Stomach smooth muscle (tissue), 2 donors: ENCODE results near the gene PRICKLE2.

Experiments
- H3K27ac ChIP-seq: one replicate; pipeline ENCODE4 v1.7.0; 2013; ENCODE audit warnings: mild to moderate bottlenecking, low read length, inconsistent platforms
- H3K27me3 ChIP-seq, 2 donors: one replicate each; pipeline ENCODE4 v1.7.0; 2013; ENCODE audit warnings: low read length in 2 of 2; ENCODE audit not compliant: insufficient read depth in 2 of 2, control insufficient read depth in 1 of 2
- H3K36me3 ChIP-seq, 2 donors: one replicate each; pipeline ENCODE4 v1.7.0; 2013; ENCODE audit warnings: low read length in 2 of 2; ENCODE audit not compliant: control insufficient read depth in 2 of 2, insufficient read depth in 2 of 2
- H3K4me1 ChIP-seq: one replicate; pipeline ENCODE4 v1.7.0; 2013; ENCODE audit warnings: low read length; ENCODE audit not compliant: control insufficient read depth, insufficient read depth
- H3K4me3 ChIP-seq, 2 donors: one replicate each; pipeline ENCODE4 v1.7.0; 2013; ENCODE audit warnings: low read length in 2 of 2
- H3K9ac ChIP-seq, 2 donors: one replicate each; pipeline ENCODE4 v1.7.0; 2013; ENCODE audit warnings: low read length in 2 of 2, mild to moderate bottlenecking in 1 of 2
- H3K9me3 ChIP-seq, 2 donors: one replicate each; pipeline ENCODE4 v1.7.0; 2013; ENCODE audit warnings: low read length in 2 of 2; ENCODE audit not compliant: control insufficient read depth in 2 of 2
- donor health status: healthy.
- donor health status: Pancreatic carcinoma.

Gene PRICKLE2

DNA sequence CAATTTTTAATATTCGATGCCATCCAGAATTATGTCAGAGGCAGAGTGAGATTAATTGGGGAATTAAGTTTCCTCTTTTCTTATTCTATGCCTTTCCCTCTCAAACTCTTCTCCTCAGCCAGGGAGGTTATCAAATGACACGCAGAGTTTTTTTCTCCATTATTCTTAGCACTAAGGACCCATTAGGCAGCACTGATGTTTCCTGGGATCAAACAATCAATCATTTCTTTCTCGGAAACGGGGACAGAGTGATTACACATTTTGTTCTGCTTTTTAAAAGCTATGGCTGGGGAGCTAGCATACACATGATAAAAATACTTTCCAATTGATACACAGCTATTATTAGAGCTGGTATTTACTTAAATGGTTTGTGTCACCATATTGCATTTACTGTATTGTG, 166.7 kb downstream of the PRICKLE2 start:
- H3K36me3 ChIP-seq, result no peaks in the 10 kb centered on the region
- no peaks in the 10 kb centered on the region for H3K27me3 ChIP-seq
- no peak overlapping the region for H3K9ac ChIP-seq
- H3K4me1 ChIP-seq, result no peaks in the 10 kb centered on the region
- H3K9me3 ChIP-seq, result no peaks in the 10 kb centered on the region
- no peak overlapping the region for H3K27ac ChIP-seq
- no peak overlapping the region for H3K4me3 ChIP-seq

DNA sequence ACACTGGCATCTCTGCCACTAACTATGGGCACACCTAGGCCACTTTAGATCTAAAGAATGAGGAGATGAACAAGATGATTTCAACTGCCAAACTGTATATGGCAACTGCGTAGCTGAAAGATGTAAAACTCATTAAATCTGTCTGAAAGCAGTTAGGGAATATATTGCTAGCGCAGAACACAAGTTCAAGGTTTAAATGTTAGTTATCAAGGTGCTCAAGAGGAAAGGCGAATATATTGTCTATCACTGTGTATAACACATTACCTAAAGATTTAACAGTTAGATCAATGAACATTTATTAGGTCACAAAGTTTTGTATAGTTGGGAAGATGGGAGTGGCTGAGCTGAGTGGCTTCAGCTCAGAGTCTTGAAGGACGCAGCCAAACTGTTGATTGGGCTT, 168.0 kb downstream of the PRICKLE2 start:
- Histone ChIP-seq H3K27me3 (no peaks in the 10 kb centered on the region), H3K9ac (no peak overlapping the region), H3K4me1 (no peaks in the 10 kb centered on the region), H3K27ac (no peak overlapping the region), H3K36me3 (no peaks in the 10 kb centered on the region), H3K4me3 (no peak overlapping the region), H3K9me3 (no peaks in the 10 kb centered on the region)

DNA sequence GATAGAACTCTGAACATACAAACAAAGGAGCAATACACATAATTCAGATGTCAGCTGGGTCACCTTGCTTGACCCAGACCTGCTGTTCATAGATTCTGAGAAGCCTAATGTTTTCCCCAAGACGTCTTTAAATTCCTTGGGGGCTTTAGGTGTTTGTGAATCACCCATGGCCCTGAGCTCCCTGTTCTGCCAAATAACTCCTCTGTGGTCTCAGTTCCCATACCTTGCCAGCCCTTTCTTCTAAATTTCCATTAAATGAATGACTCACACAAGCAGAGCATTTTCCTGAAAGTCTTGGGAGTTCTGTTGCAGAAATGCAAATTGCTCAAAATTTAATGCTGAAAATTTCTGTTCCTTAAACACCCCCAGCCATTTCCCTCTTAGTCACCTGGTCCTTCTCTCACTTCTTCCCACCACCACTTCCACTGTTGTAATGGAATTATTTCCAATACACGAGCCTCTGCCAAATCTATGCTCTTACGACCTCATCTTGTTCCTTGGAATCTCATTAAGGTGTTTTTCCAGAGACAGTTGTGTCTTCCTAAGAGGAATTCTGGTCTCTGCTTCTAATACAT, 168.6 kb downstream of the PRICKLE2 start:
- no peaks in the 10 kb centered on the region for H3K9me3 ChIP-seq
- no peaks in the 10 kb centered on the region for H3K36me3 ChIP-seq
- no peaks in the 10 kb centered on the region for H3K27me3 ChIP-seq
- no peak overlapping the region for H3K27ac ChIP-seq
- H3K4me3 ChIP-seq, result no peak overlapping the region
- no peak overlapping the region for H3K9ac ChIP-seq
- no peaks in the 10 kb centered on the region for H3K4me1 ChIP-seq

DNA sequence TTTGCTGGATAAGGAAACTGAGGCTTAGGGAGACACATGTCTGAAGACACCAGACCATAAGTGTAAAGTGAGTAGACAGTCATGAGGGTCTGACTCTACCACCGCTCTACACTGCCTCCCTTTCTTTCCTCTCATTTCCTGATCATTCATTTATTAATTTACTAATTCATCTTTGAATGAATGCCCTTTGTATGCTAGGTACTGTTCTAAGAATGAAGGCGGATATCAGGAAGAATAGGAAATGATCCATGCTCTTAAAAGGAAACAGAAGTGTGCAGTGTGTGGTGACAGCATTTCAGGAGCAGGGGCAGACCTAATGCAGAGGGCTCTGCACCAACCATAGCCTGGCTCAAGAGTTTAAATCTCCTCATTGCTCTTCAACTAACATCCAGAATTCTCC, 170.2 kb downstream of the PRICKLE2 start:
- no peaks in the 10 kb centered on the region for H3K4me1 ChIP-seq
- H3K9me3 ChIP-seq, result no peaks in the 10 kb centered on the region
- H3K9ac ChIP-seq, result no peak overlapping the region
- H3K27ac ChIP-seq, result no peak overlapping the region
- H3K27me3 ChIP-seq, result no peaks in the 10 kb centered on the region
- no peak overlapping the region for H3K4me3 ChIP-seq
- no peaks in the 10 kb centered on the region for H3K36me3 ChIP-seq

DNA sequence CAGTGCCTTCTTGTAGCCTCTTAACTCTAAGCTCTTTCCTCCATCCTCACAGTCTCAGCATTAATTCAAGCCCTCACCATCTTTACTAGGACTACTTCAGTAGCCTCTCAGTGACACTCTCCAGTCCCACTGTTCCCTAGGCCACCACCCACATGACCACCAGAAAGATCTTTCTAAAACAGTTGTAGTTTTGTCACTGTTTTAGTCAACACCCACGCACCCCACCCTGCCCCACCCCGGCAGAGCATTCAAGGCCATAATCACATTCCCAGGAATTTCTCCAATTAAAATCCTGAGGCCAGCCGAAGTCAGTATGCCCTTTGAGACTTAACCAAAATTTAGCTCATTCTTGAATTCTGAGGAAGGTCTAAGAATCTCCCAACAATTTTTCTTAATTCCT, 170.8 kb downstream of the PRICKLE2 start:
- Histone ChIP-seq H3K9me3 (no peaks in the 10 kb centered on the region), H3K27me3 (no peaks in the 10 kb centered on the region), H3K27ac (no peak overlapping the region), H3K9ac (no peak overlapping the region), H3K4me3 (no peak overlapping the region), H3K36me3 (no peaks in the 10 kb centered on the region), H3K4me1 (no peaks in the 10 kb centered on the region)

DNA sequence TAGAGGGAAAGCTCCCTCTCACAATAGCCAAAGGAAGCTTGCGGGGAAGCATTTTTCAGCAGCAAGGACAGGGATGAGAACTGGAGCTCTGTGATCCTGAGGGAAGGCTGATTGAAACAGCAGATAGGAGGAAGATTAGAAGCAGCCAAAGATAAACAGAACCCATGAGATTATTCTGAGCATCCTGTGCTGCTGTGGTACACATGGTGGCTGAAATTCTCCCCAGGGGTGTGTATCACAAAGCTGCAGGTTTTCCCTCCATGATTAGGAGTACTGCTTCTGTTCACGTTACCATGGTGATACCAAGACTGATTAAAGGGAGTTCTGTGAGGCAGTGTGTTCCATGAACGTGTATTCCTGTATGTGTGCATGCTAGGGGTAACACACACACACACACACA, 171.7 kb downstream of the PRICKLE2 start:
- Histone ChIP-seq H3K4me1 (no peaks in the 10 kb centered on the region), H3K27me3 (no peaks in the 10 kb centered on the region)

DNA sequence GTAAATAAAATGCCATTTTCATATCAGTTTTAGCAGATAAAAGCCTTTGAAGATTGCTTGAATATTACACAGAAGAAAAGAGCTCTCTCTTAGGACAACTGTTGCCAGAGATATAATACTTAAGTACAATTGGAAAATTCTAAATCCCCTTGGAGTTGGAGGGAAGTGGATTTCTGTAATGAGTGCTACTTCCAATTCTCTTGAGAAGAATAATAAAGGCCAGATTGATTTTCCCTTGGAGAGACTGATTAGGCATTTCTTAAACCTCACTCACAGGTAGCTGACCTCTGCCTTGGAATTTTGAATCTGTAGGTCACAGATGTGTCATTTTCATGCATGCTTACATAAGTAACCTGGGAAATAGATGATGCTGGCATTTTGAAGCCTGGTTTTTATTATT, 172.1 kb downstream of the PRICKLE2 start:
- Histone ChIP-seq H3K36me3 (no peaks in the 10 kb centered on the region), H3K4me3 (no peak overlapping the region), H3K27ac (no peak overlapping the region), H3K9me3 (no peaks in the 10 kb centered on the region), H3K27me3 (no peaks in the 10 kb centered on the region), H3K9ac (no peak overlapping the region), H3K4me1 (no peaks in the 10 kb centered on the region)

More for the DNA sequence above, 171.7 kb downstream of the PRICKLE2 start:
- no peak overlapping the region for H3K9ac ChIP-seq
- H3K4me3 ChIP-seq, result no peak overlapping the region
- H3K36me3 ChIP-seq, result no peaks in the 10 kb centered on the region
- no peaks in the 10 kb centered on the region for H3K9me3 ChIP-seq
- H3K27ac ChIP-seq, result no peak overlapping the region

DNA sequence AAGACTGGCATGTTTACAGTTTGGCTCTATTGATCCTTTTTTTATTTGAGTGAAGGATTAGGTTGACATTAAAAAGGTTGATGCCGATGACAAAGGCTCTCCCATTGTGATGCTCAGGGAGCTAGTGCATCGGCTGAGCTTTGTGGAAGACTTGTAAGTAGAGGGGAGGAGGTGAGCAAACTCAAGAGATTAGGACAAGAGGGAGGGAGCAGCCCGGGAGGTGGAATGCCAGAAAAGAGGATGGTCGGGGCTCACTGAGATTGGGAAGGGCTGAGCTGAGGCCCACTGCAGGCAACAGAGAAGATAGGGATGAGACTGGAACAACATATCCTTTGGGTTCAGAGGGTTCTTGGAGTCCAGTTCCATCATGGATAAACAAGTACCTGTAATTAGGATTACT, 175.4 kb downstream of the PRICKLE2 start:
- Histone ChIP-seq H3K4me1 (no peaks in the 10 kb centered on the region), H3K27me3 (no peaks in the 10 kb centered on the region), H3K36me3 (no peaks in the 10 kb centered on the region), H3K9ac (no peak overlapping the region), H3K27ac (no peak overlapping the region), H3K4me3 (no peak overlapping the region), H3K9me3 (no peaks in the 10 kb centered on the region)

DNA sequence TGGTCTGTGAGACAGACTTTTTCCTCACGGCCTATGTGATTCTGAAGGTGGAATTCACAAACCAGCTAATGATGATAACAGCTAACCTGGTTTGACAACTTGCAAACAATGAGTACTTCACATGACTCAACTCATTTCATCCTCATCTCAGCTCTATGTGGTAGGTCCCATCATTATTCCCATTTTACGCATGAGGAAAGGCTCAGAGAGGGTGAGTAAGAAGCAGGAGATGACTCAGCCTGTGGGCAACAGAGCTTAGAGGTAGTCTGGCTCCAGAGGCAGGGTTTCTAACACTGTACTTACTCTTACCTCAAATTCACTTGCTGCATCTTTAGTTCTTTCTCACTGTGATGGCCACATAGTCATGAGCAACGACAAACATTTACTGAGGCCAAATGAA, 176.1 kb downstream of the PRICKLE2 start:
- Histone ChIP-seq H3K27ac (no peak overlapping the region), H3K36me3 (no peaks in the 10 kb centered on the region), H3K27me3 (no peaks in the 10 kb centered on the region), H3K9ac (no peak overlapping the region), H3K4me3 (no peak overlapping the region), H3K9me3 (no peaks in the 10 kb centered on the region), H3K4me1 (no peaks in the 10 kb centered on the region)

DNA sequence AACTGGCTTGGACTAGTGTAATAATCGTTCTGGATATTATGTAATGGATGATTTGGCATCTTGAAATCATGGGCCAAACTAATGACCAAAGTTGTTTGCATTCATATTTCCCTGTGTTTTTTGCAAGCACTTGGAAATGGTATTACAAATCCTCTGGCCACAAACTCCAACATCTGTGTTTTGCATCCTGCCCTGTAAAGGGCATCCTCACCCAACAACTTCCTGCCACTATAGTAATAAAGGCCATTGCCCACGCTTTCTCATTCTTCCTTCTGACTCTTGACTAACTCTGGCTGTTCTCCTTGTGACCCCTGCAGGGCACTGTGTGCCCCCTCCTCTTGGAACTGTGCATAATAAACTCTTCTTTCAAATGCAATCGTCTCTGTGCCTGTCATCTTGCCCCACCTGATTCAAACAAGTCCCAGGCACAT, 176.6 kb downstream of the PRICKLE2 start:
- Histone ChIP-seq H3K4me3 (no peak overlapping the region), H3K9me3 (no peaks in the 10 kb centered on the region)

DNA sequence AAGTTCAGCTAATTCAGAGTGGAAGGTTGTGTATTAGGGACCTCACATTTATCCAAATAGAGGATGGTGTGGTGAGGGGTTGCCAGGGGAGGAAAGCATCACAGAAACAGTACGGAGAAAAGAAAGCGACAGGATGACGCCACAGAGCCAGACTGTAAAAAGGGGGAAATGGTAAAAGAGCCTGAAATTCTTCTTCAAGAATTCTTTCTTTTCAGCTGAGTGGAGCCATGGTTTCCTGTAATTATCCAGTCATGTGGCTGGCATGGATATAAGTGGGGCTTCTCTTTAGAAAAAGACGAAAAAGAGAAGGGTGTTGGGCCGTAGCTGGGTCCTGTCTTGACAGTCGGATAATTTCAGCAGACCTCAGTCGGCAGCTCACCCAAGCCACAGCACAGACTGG, 177.5 kb downstream of the PRICKLE2 start:
- Histone ChIP-seq H3K27ac (no peak overlapping the region), H3K36me3 (no peaks in the 10 kb centered on the region), H3K4me3 (no peak overlapping the region), H3K4me1 (no peaks in the 10 kb centered on the region), H3K9me3 (no peaks in the 10 kb centered on the region), H3K9ac (no peak overlapping the region), H3K27me3 (no peaks in the 10 kb centered on the region)

More for the DNA sequence above, 176.6 kb downstream of the PRICKLE2 start:
- Histone ChIP-seq H3K27ac (no peak overlapping the region), H3K4me1 (no peaks in the 10 kb centered on the region), H3K36me3 (no peaks in the 10 kb centered on the region), H3K9ac (no peak overlapping the region), H3K27me3 (no peaks in the 10 kb centered on the region)
